WI38 (cell line): ENCODE data around the gene CDK14.

Source experiments
- H3K4me3 ChIP-seq: 2 replicates; pipeline ENCODE4 v1.5.1; 2011; ENCODE audit warnings: low read depth, mild to moderate bottlenecking, control low read depth, low read length
- TF ChIP-seq, protein P1 (sequence below): IDR thresholded peaks from 2 replicates; pipeline ENCODE4 v1.5.1; 2012; ENCODE audit warnings: low read depth, mild to moderate bottlenecking, control low read depth, low read length

Gene CDK14

DNA sequence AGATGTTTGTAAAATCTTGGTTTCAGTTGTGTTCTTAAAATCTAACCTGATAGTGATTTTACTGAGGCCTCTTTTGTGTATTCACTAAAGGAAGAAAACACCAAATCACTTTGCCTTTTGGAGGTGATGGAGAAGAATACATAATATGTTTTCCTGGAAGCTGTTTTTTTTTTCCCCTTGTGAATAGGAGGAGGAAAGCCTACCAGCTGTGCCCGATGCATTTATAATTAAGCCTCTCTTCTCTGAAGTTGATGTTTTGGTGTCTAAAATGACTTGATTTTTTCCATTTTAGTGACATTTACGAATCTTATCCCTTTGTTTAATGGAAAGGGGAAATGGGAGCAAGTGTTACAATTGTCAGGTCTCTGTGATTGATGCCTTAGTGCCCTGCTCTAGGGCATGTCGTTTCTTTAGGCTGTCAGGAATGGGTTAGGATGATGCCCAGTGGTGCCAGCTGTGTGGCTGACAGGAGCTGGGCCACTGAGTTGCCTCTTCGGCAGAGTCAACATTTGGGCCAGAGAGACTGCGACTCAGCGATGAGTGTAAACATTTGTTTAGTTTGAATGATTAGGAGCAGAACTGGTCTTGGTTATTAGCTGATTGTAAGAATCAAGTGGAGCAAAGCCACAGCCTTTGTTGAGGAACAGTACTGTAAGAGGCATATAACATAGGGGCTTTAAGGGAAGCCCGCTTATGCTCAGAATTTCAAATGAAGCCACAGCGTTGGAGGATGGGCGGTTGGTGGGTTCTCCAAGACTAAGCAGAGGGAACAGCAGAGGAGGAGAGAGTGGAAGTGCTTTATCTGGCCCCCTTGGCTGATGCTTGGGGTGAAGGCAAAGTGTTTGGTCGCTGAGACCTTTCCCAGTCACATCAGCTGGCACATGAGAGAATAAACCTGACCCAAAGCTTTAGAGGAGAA lies 81.6 kb downstream of the CDK14 start:
- TF ChIP-seq, protein P1, sequence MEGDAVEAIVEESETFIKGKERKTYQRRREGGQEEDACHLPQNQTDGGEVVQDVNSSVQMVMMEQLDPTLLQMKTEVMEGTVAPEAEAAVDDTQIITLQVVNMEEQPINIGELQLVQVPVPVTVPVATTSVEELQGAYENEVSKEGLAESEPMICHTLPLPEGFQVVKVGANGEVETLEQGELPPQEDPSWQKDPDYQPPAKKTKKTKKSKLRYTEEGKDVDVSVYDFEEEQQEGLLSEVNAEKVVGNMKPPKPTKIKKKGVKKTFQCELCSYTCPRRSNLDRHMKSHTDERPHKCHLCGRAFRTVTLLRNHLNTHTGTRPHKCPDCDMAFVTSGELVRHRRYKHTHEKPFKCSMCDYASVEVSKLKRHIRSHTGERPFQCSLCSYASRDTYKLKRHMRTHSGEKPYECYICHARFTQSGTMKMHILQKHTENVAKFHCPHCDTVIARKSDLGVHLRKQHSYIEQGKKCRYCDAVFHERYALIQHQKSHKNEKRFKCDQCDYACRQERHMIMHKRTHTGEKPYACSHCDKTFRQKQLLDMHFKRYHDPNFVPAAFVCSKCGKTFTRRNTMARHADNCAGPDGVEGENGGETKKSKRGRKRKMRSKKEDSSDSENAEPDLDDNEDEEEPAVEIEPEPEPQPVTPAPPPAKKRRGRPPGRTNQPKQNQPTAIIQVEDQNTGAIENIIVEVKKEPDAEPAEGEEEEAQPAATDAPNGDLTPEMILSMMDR, result no peak
- H3K4me3 ChIP-seq, result no peak overlapping the region

DNA sequence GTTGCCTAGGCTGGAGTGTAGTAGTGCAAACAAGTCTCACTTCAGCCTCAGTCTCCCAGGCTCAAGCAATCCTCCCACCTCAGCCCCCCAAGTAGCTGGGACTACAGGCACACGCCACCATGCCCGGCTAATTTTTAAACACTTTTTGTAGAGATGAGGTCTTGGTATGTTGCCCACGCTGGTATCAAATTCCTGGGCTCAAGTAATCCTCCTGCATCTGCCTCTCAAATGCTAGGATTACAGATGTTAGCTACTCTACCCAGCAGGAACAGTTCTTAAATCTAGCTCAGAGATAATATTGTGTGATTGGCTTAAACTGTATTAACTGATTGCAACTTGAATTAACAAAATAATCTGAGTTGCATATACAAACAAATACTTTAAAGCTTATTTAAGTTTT lies 82.9 kb downstream of the CDK14 start:
- TF ChIP-seq, protein P1, result no peak
- H3K4me3 ChIP-seq, result no peak overlapping the region

DNA sequence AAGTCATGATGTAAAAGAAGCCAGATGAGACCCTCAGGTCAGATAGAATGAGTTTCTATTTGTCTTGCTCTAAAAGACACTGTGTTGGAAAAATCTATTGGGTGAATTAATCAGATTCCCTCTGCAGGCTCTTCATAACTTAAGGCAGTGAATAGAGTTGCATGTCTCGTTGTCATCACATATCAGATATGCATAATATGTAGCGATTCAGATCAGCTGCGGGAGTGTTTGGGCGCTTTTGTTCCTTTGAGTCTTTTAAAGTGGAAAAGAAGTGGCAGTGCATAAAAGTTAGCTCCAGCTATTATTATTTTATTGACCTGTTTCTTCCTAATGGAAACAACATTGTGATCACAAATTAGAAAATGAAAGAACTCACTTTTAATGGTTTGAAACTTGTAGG lies 84.4 kb downstream of the CDK14 start:
- TF ChIP-seq, protein P1, result no peak
- no peak overlapping the region for H3K4me3 ChIP-seq

DNA sequence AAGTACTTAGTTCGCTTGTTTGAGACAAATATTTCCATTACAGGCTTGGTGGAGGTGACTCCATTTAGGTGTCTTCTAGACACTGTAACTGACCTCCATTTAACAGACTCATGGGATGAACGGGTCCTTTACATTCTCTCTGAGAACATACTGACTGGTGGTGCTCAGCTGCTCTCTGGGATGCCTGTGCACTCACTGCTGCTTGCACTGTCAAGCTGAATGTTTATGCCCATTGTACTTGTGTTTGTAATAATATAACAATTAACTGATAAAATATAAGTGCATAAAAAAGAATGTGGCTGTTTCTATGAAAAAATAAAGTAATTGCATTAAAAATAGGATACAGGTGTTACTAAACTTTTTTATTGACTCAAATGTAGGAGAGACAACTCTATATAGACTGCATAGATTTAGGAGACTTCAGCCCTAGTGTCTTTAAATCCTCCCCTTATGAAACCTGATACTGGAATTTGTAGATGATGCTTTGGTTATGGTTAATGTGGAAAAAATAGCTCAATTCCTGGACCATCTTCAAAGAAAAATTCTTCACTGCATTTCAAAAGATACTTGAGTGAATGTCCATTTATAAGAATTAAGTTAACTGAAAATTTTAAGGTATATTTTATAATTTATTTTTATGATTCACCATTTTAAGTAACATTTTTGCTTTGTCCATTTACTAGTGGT lies 85.4 kb downstream of the CDK14 start:
- H3K4me3 ChIP-seq, result no peak overlapping the region
- TF ChIP-seq, protein P1, result no peak

DNA sequence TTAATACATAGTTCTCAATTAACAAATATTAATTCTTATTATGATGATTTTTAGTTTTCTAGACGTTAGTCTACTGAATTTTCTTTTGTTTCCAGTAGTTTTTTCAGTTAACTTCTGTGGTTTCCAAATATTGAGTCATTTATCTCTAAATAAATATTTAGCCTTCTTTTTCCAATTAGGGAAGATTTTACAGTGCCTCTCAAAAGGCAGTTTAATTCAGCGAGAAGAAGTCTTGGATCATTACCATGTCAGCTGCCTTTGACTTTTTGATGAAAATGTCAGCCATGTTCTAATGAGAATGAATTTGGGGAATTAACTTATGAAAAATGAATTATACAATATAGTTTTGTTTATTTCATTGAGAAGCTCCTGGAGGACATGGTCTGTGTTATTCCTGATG lies 90.0 kb downstream of the CDK14 start:
- no peak overlapping the region for H3K4me3 ChIP-seq
- TF ChIP-seq, protein P1, result no peak

DNA sequence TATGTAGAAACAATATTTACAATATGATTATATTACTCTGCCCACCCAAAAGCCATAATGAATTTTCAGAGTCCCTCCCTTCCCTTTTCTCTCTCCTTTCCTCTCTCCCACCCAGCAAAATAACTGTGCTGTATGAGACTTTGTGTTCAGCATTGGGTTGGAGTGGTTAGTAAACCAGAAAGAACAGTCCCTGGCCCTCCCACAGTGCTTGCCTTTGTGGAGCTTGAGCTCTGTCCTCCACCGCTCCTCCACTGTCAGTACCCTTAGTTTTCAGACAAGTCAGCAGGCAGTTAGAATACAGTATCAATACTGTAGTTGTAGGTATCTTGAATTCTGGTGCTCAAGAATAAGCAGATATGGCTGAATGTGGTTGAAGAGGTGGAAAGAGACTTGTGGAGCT lies 92.7 kb downstream of the CDK14 start:
- H3K4me3 ChIP-seq, result no peak overlapping the region
- TF ChIP-seq, protein P1, result no peak

DNA sequence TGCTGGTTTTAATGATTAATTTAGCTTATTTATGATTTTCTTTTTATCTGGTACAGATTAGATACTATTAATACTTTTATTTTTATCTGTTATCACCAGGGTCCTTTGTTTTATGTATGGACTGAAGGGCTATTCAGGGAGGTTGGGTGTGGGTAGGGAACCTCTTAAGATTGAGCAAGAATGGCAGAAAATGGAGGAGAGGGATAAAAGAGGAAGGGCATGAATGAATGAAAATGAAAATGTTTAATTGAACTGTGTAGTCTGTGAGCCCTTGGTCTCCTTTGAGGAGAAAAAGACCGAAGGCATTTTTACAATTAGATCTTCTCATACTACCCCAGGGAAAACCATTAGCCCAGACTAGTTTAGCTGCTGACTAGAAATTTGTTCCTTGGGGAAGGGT lies 93.1 kb downstream of the CDK14 start:
- no peak overlapping the region for H3K4me3 ChIP-seq
- TF ChIP-seq, protein P1, result no peak
